WTC11 (cell line): ENCODE measurements around the gene LARP1.

Source experiments
- ATF2 ChIP-seq: sonication (generic); formaldehyde crosslinking; IDR thresholded peaks from 2 replicates; pipeline ENCODE4 v1.8.1; 2022; ENCODE audit warnings: low read depth, missing genetic modification reagents, borderline replicate concordance
- CBFB ChIP-seq: sonication (generic); formaldehyde crosslinking; IDR thresholded peaks from 2 replicates; pipeline ENCODE4 v1.8.1; 2022; ENCODE audit warnings: mild to moderate bottlenecking, low read depth, missing genetic modification reagents
- CTCF ChIP-seq: fragments of 200-600 bp; IDR thresholded peaks from 2 replicates; pipeline ENCODE4 v1.8.0; 2022; ENCODE audit warnings: antibody characterized with exemption
- E2F1 ChIP-seq: sonication (generic); formaldehyde crosslinking; IDR thresholded peaks from 2 replicates; pipeline ENCODE4 v1.8.0; 2022; ENCODE audit warnings: mild to moderate bottlenecking, missing genetic modification reagents
- NFYB ChIP-seq: sonication (generic); formaldehyde crosslinking; conservative IDR thresholded peaks from 2 replicates; pipeline ENCODE4 v1.8.0; 2022; ENCODE audit warnings: low read depth, missing genetic modification reagents
- ZBTB43 ChIP-seq: sonication (generic); formaldehyde crosslinking; IDR thresholded peaks from 2 replicates; pipeline ENCODE4 v1.8.1; 2023; ENCODE audit warnings: mild to moderate bottlenecking, missing genetic modification reagents
- ZNF263 ChIP-seq: sonication (generic); formaldehyde crosslinking; IDR thresholded peaks from 2 replicates; pipeline ENCODE4 v1.8.1; 2022; ENCODE audit warnings: low read depth, mild to moderate bottlenecking, moderate library complexity, missing genetic modification reagents

- TF ChIP-seq CBFB (CRISPR knock-in tag): no peak
- TF ChIP-seq CTCF: no peak
- TF ChIP-seq ZNF263 (CRISPR knock-in tag): no peak
- 0 out of 2 replicates have a peak, but pooled peaks have one; percentile 60 for TF ChIP-seq E2F1 (CRISPR knock-in tag)
- 0 out of 2 replicates have a peak, but pooled peaks have one; percentile 22 for TF ChIP-seq ZBTB43 (CRISPR knock-in tag)
- TF ChIP-seq NFYB: no peak
- TF ChIP-seq ATF2 (CRISPR knock-in tag): no peak
Measured at GRCh38 chr5:154858297-154858971, 103.3 kb downstream of the LARP1 start, which contains the start of gene CNOT8.
